Skeletal muscle satellite cell (primary cell): ENCODE data around the gene IP6K1.
A peak's percentile ranks its signal among the peaks of the same experiment; 100 is the strongest.
"Not testable (repeated sequence)": the region's sequence is repeated elsewhere in the genome, so short reads cannot be mapped to it uniquely, and the experiment has no call there.

Experiments
- H3K27me3 ChIP-seq: 2 replicates; pipeline ENCODE4 v1.7.0; 2013; ENCODE audit warnings: low read length; ENCODE audit not compliant: control insufficient read depth, insufficient read depth
- H3K36me3 ChIP-seq: 2 replicates; pipeline ENCODE4 v1.7.0; 2013; ENCODE audit warnings: mild to moderate bottlenecking, control low read depth, low read length; ENCODE audit not compliant: insufficient read depth
- H3K4me1 ChIP-seq: 2 replicates; pipeline ENCODE4 v1.7.0; 2013; ENCODE audit warnings: low read length; ENCODE audit not compliant: control insufficient read depth, insufficient read depth
- H3K4me2 ChIP-seq: 2 replicates; pipeline ENCODE4 v1.7.0; 2013; ENCODE audit warnings: mild to moderate bottlenecking, low read length
- H3K4me3 ChIP-seq: 2 replicates; pipeline ENCODE4 v1.7.0; 2013; ENCODE audit warnings: low read length
- H3K9ac ChIP-seq: 2 replicates; pipeline ENCODE4 v1.7.0; 2013; ENCODE audit warnings: mild to moderate bottlenecking, low read depth, low read length, moderate library complexity
- H3K9me3 ChIP-seq: replicated peaks from 2 replicates; pipeline ENCODE4 v1.7.0; 2013; ENCODE audit warnings: mild to moderate bottlenecking, control low read depth, low read length

Gene IP6K1

GRCh38 chr3:49702672-49703071 lies 83.7 kb downstream of the IP6K1 start:
- no peaks in the 10 kb centered on the region for H3K4me1 ChIP-seq

DNA sequence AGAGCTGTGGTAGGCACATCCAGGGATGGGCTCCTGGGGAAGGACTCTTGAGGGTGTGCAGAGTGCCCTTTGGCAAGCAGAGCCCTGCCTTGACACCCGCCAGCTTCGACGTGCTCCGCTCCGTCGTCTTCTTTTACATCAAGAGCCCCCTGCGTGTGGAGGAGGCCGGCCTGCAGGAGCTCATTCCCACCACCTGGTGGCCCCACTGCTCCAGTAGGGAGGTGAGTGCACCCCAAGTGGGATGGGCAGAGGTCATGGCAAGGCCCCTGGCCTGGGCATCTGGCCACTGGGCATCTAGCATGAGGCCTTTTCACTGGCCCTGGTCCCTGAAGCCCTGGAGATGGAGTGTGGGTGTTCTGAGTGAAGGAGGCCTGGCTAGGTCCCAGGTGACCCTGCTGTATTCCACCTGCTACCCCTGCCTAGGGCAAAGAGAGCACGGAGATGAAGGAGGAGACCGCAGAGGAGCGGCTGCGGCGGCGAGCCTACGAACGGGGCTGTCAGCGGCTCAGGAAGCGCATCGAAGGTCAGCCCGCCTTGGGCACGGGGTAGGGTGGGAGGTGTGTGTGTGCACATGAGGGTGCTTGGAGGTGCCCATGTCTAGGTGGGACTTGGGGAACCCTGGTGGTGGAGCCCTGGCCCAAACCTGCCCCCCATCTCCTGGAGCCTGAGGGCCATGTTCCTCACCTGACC lies 84.8 kb downstream of the IP6K1 start:
- Histone ChIP-seq H3K4me3 (no peak overlapping the region), H3K27me3 (no peaks in the 10 kb centered on the region), H3K4me2 (no peak overlapping the region), H3K4me1 (no peaks in the 10 kb centered on the region), H3K9ac (no peak overlapping the region), H3K36me3 (peaks cover 35% of the 10 kb centered on the region), H3K9me3 (no peaks in the 10 kb centered on the region)

More at GRCh38 chr3:49702672-49703071, 83.7 kb downstream of the IP6K1 start:
- H3K4me3 ChIP-seq, result no peak overlapping the region
- H3K36me3 ChIP-seq, result peaks cover 36% of the 10 kb centered on the region
- no peaks in the 10 kb centered on the region for H3K27me3 ChIP-seq
- no peak overlapping the region for H3K9ac ChIP-seq
- H3K4me2 ChIP-seq, result no peak overlapping the region
- no peaks in the 10 kb centered on the region for H3K9me3 ChIP-seq

- H3K27me3 ChIP-seq, result no peaks in the 10 kb centered on the region
- no peak overlapping the region for H3K9ac ChIP-seq
- peaks cover 32% of the 10 kb centered on the region for H3K36me3 ChIP-seq
- no peak overlapping the region for H3K4me2 ChIP-seq
- H3K4me1 ChIP-seq, result no peaks in the 10 kb centered on the region
- H3K4me3 ChIP-seq, result no peak overlapping the region
- H3K9me3 ChIP-seq, result no peaks in the 10 kb centered on the region
Measured at GRCh38 chr3:49700453-49701128, 85.8 kb downstream of the IP6K1 start.

DNA sequence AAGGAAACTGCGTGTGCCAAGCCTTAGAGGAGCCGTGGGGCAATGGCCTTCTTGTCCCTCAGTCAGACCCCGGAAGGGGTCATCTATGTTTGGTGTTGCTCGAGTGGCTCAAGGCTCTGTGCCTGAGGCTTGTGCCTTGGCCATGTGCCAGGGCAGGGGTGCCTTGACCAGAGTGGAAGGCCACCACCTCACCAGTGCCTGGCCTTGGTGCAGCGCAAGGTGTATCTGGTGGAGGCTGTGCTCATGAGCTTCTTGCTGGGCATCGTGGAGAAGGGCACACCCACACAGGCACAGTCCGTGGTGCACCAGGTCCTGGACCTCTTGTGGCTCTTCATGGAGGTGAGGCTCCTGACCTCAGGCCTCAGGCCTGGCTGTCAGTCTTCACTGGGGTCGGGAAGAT lies 86.3 kb downstream of the IP6K1 start:
- H3K36me3 ChIP-seq, result peaks cover 32% of the 10 kb centered on the region
- H3K27me3 ChIP-seq, result no peaks in the 10 kb centered on the region
- no peak overlapping the region for H3K4me3 ChIP-seq
- no peak overlapping the region for H3K9ac ChIP-seq
- no peaks in the 10 kb centered on the region for H3K4me1 ChIP-seq
- no peak overlapping the region for H3K4me2 ChIP-seq
- no peaks in the 10 kb centered on the region for H3K9me3 ChIP-seq

- no peaks in the 10 kb centered on the region for H3K27me3 ChIP-seq
- no peak overlapping the region for H3K4me2 ChIP-seq
- no peak overlapping the region for H3K9ac ChIP-seq
- H3K4me3 ChIP-seq, result no peak overlapping the region
- H3K36me3 ChIP-seq, result peaks cover 29% of the 10 kb centered on the region
- H3K4me1 ChIP-seq, result no peaks in the 10 kb centered on the region
- H3K9me3 ChIP-seq, result no peaks in the 10 kb centered on the region
Measured at GRCh38 chr3:49699281-49699979, 86.9 kb downstream of the IP6K1 start.

GRCh38 chr3:49695350-49696015 lies 90.9 kb downstream of the IP6K1 start:
- not testable (repeated sequence) for H3K9me3 ChIP-seq, H3K4me3 ChIP-seq, H3K27me3 ChIP-seq, H3K4me1 ChIP-seq, H3K4me2 ChIP-seq, H3K9ac ChIP-seq
- H3K36me3 ChIP-seq, result peaks cover 13% of the 10 kb centered on the region

- H3K27me3 ChIP-seq, H3K9ac ChIP-seq, H3K36me3 ChIP-seq, H3K4me1 ChIP-seq, H3K4me3 ChIP-seq, H3K9me3 ChIP-seq, H3K4me2 ChIP-seq: not testable (repeated sequence)
Measured at GRCh38 chr3:49694409-49695070, 91.8 kb downstream of the IP6K1 start.

- not testable (repeated sequence) for H3K9me3 ChIP-seq, H3K9ac ChIP-seq, H3K4me3 ChIP-seq, H3K27me3 ChIP-seq, H3K4me2 ChIP-seq, H3K36me3 ChIP-seq
- peaks cover 13% of the 10 kb centered on the region for H3K4me1 ChIP-seq
Measured at GRCh38 chr3:49691481-49691880, 94.9 kb downstream of the IP6K1 start.

GRCh38 chr3:49690856-49691255 lies 95.5 kb downstream of the IP6K1 start:
- H3K4me3 ChIP-seq, H3K36me3 ChIP-seq, H3K27me3 ChIP-seq, H3K9ac ChIP-seq, H3K9me3 ChIP-seq: not testable (repeated sequence)
- Histone ChIP-seq H3K4me1 (peaks cover 16% of the 10 kb centered on the region), H3K4me2 (peak overlapping the region; percentile 93)

DNA sequence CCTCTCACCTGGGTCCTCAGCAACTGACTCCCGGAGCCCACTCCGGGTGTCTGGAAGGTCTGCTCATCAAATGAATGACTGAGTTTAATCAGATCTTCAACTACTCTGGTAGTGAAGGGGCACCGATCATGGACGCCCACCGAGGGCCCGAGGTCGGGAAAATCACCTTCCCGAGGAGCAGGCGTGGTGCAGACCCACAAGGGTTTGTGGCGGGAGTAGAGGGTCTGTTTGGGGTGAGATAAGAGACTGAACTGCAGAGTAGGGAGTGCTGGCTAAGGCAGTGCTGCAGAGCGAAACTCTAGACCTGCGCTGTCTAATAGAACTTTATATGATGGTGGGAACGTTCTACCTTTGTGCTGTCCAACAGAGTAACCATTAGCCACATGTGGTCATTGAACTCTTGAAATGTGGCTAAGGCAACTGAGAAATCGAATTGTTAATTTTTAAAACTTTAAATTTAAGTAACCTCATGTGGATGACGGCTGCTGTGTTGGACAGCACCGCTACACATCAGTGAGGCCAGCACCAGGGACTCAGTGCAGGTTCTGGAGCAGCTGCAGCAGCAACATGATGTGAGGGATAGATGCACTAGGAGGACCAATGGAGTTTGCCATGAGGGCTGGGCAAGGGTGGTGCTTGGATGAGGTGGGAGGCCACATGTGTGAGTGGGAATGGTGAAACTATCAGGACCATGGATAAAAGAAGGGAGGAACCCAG lies 96.3 kb downstream of the IP6K1 start:
- H3K4me3 ChIP-seq, result peak overlapping the region; percentile 94
- H3K27me3 ChIP-seq, result not testable (repeated sequence)

More for the DNA sequence above, 96.3 kb downstream of the IP6K1 start:
- not testable (repeated sequence) for H3K36me3 ChIP-seq, H3K9me3 ChIP-seq
- peaks cover 16% of the 10 kb centered on the region for H3K4me1 ChIP-seq
- H3K9ac ChIP-seq, result peak overlapping the region; percentile 93
- H3K4me2 ChIP-seq, result peak overlapping the region; percentile 93
